ENCODE data around the gene MT2A. TPM values are rescaled to one million over a fixed set of nuclear protein-coding genes. Genes with fewer than 3 reads are reported as not detected.
A peak's percentile ranks its signal among the peaks of the same experiment; 100 is the strongest.

MT2A gene
- total and polyA plus RNA-seq, 2 of the 13 experiments (the other 11 are each of a cell fraction or from before 2014, with no cell fraction given): 135 to 371 TPM

GRCh38 chr16:56610017-56610608, 1.7 kb downstream of the MT2A start (continued):
- TF ChIP-seq CEBPZ (IDR thresholded peaks at IDR 0.05; ENCODE audit: low read length): no peak
- TF ChIP-seq ZNF44 (CRISPR knock-in tag; IDR thresholded peaks at IDR 0.05): no peak
- no peak for TF ChIP-seq ZNF281 (CRISPR knock-in tag; IDR thresholded peaks at IDR 0.05; ENCODE audit: borderline replicate concordance)
- no peak for TF ChIP-seq DZIP1 (CRISPR knock-in tag; IDR thresholded peaks at IDR 0.05)
- TF ChIP-seq ZNF326 (CRISPR knock-in tag; IDR thresholded peaks at IDR 0.05; ENCODE audit: borderline replicate concordance): no peak
- TF ChIP-seq HOXA3 (CRISPR knock-in tag; IDR thresholded peaks at IDR 0.05): 0 out of 2 replicates have a peak, but pooled peaks have one; percentile 17
- no peak for TF ChIP-seq ZNF83 (CRISPR knock-in tag; IDR thresholded peaks at IDR 0.05; ENCODE audit: borderline replicate concordance)
- peak in 1 of 2 experiments; percentile 30; a peak in 1 of 4 replicates for TF ChIP-seq HMGXB4 (CRISPR knock-in tag; IDR thresholded peaks at IDR 0.05; ENCODE audit: borderline replicate concordance in 1 of 2, low read depth in 1 of 2)
- TF ChIP-seq ZNF362 (CRISPR knock-in tag; IDR thresholded peaks at IDR 0.05; ENCODE audit: borderline replicate concordance): no peak
- TF ChIP-seq ZNF350 (CRISPR knock-in tag; IDR thresholded peaks at IDR 0.05; ENCODE audit: borderline replicate concordance, low read depth): no peak; the same call in 1 of the 2 replicates
- no peak for TF ChIP-seq ZNF746 (CRISPR knock-in tag; IDR thresholded peaks at IDR 0.05)
- TF ChIP-seq THYN1 (CRISPR knock-in tag; IDR thresholded peaks at IDR 0.05; ENCODE audit: borderline replicate concordance, low read depth): no peak
- no peak for TF ChIP-seq ZNF768 (CRISPR knock-in tag; IDR thresholded peaks at IDR 0.05)
